H1 (cell line): Measurements from ENCODE around the gene CSNK1D. TPM values are rescaled to one million over a fixed set of nuclear protein-coding genes. Genes with fewer than 3 reads are reported as not detected.

Source experiments
- CEBPB ChIP-seq: IDR thresholded peaks from 2 replicates; pipeline ENCODE4 v1.6.1; 2012; ENCODE audit warnings: low read depth, low read length
- RXRA ChIP-seq: IDR thresholded peaks from 2 replicates; pipeline ENCODE4 v1.6.1; 2011; ENCODE audit warnings: low read depth, mild to moderate bottlenecking, low read length, moderate library complexity; ENCODE audit not compliant: insufficient read depth
- TAF1 ChIP-seq: IDR thresholded peaks from 2 replicates; pipeline ENCODE4 v1.6.1; 2011; ENCODE audit warnings: mild to moderate bottlenecking, low read depth, low read length
- polyA plus RNA-seq, 7 experiments: library from polyadenylated mRNA; depleted of rRNA in 3 of 7; stranded (reverse) in 5 of 7; unstranded in 2 of 7; fragments of >200 nt in 5 of 7; fragments of 200-250 nt in 2 of 7; gene quantifications; 1 replicate in 5 of 7; 2 replicates in 1 of 7; 4 replicates in 1 of 7; pipeline versions ENCODE4 v1.2.1 to v1.2.3, GENCODE V29; 2011 to 2013; ENCODE audit warnings: missing spikeins in 2 of 7, mixed read lengths in 2 of 7
- total RNA-seq: library from RNA; stranded (reverse); fragmentation: NEBNext Ultra II Directional; extraction: Animal tissue kit (Norgen Biotek cat#: 25700); gene quantifications from 2 replicates; pipeline ENCODE4 v1.2.1, GENCODE V29; 2021

CSNK1D gene
- total and polyA plus RNA-seq, 2 of the 8 experiments (the other 6 are each of a cell fraction or from before 2014, with no cell fraction given), result 73.5 to 103 TPM

DNA sequence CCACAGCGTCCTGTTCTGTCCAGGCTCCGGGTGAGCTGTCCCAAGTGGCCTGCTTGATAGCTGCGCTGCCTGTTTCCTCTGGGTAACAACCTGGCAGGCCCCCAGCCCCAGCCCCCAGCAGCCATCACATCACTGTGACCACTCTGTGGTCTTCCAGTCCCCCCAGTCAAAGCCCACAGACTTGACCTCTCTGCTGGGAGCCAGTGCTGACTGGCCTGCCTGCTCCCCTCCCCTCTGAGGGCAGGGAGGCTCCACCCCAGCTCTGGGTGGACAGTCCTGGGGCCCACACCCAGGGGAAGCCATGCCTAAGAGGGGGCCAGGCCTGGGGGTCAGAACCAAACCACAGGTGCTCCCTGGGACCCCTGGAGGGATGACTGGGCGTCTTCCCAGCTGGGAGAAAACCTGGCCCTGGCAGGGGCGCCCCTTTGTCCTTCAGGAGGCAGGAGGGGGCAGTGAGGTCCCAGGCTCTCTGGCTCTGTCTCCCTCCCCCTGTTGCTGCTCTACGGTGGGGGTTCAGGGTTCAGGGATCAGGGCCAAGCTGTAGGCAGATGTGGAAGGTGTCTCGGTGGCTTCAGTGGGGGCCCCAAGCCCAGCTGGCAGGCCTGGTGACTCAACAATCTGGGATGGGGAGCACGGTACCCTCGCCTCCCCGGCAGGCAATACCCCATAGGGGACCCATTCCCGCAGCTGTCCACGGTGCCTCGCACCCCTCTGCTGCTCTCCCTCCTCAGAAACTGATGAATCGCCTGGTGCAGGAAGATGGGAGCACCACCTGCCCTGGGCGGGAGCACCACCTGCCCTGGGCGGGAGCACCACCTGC lies 46.5 kb downstream of the CSNK1D start (continued):
- no peak for TF ChIP-seq RXRA
- no peak for TF ChIP-seq CEBPB
- TF ChIP-seq TAF1, result no peak
